GM18868 (cell line): ENCODE measurements around the gene RMND5B.

Experiments
- ATAC-seq: cut with Tn5 transposase; IDR thresholded peaks from one replicate; pipeline ENCODE4 v1.9.1; 2021; ENCODE audit warnings: mild to moderate bottlenecking, moderate library complexity; ENCODE audit not compliant: unreplicated experiment

Gene RMND5B

DNA sequence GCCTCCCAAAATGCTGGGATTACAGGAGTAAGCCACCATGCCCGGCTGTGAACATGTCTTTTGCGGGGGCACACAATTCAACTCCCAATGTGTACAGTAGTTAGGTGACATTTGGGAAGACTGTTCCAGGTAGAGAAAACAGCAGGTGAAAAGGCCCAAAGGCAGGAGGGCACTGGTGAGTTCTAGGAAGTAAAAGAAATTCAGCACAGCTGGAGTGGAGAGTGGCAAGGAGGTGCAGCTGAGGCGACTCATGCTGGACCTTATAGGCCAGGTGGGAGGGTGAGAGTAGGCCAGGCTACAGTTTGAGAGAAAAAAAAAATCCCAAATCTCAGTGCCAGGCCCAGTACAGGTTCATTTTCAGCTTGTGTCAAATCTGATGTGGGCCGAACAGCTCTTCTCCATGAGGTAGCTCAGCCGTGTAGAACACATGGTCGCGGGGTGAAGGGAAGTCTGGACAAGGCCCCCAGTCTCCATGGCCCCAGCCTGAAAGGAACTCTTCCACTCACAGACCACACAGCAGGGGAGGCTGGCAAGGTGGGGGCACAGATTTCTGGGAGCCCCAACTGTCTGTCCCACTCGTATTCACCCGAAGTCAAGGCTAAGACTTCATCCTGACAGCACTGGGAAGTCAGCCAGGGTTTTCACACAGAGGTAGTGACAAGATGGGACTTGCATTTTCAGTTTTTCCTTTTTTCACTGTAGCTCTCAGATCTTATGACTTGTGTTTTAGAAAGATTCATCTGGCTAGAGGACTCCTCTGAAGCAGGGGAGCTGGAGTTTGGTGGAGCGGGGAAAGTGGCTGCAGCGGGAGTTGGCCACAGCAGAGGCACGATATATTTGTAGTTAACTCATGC, 69.0 kb downstream of the RMND5B start:
- ATAC-seq: no peak
